ENCODE results near the gene CYLD. TPM values are rescaled to one million over a fixed set of nuclear protein-coding genes. Genes with fewer than 3 reads are reported as not detected.

The CYLD gene
- total and polyA plus RNA-seq, 2 of the 4 experiments (the other 2 are of a cell fraction), result 16.2 to 37.3 TPM

DNA sequence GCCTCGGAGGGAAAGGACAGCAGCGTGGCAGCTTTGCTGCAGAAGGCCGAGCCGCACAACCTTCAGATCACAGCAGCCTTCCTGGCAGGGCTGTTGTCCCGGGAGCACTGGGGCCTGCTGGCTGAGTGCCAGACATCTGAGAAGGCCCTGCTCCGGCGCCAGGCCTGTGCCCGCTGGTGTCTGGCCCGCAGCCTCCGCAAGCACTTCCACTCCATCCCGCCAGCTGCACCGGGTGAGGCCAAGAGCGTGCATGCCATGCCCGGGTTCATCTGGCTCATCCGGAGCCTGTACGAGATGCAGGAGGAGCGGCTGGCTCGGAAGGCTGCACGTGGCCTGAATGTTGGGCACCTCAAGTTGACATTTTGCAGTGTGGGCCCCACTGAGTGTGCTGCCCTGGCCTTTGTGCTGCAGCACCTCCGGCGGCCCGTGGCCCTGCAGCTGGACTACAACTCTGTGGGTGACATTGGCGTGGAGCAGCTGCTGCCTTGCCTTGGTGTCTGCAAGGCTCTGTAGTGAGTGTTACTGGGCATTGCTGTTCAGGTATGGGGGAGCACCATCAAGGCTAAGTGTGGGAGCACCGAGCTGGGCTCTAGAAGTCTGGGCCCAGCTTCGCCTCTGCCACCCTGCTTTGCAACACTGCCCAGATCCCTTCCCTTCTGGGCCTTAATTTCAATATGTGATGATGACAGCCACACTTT is 29.9 kb upstream of the CYLD start:
- no peak overlapping the region for H2BK5ac ChIP-seq (ENCODE audit: low read depth, low read length, poor library complexity, severe bottlenecking)
- dilution Hi-C loops (cut with HindIII; ENCODE audit: low sequenced_read_pairs, unreplicated experiment) (no loop called here), intact Hi-C loops (cut with micrococcal nuclease) (no loop called here), in situ Hi-C loops (cut with MboI; ENCODE audit: low sequenced_read_pairs) (no loop called here)
- H4K8ac ChIP-seq (ENCODE audit: low read depth in 2 of 2, low read length in 2 of 2), result no peak overlapping the region
- H3K9me1 ChIP-seq (ENCODE audit: insufficient read depth, low read length), result no peaks in the 10 kb centered on the region
- no peak overlapping the region for H4K91ac ChIP-seq (ENCODE audit: insufficient read depth, low read depth, low read length)
- H4K20me1 ChIP-seq (ENCODE audit: insufficient read depth, low read length), result no peaks in the 10 kb centered on the region
- no peak overlapping the region for H3K56ac ChIP-seq (ENCODE audit: extremely low read depth, insufficient read depth, low read length)
- no peaks in the 10 kb centered on the region for H3K79me1 ChIP-seq (ENCODE audit: low read depth in 1 of 2, low read length in 2 of 2)
- no peak overlapping the region for H3K4me3 ChIP-seq (ENCODE audit: insufficient read depth, low read depth, low read length)
- no peak for DNase-seq
- no peak overlapping the region for H4K5ac ChIP-seq (ENCODE audit: low read depth, low read length)
- 38% methylated on average over 13 of the region's 25 CpGs; no CpG with 5 or more reads in 1 of the 2 experiments for WGBS, 2 experiments (ENCODE audit: extremely low coverage in 2 of 2, insufficient read length in 1 of 2)
- H3K27me3 ChIP-seq (ENCODE audit: control insufficient read depth, insufficient read depth, low read length), result no peaks in the 10 kb centered on the region; the same call in none of the 2 replicates
- H2AFZ ChIP-seq (replicated peaks; ENCODE audit: low read length, poor library complexity), result peak overlapping the region; percentile 46
- H3K23ac ChIP-seq (ENCODE audit: low read depth, low read length), result no peak overlapping the region
- no peak overlapping the region for H2BK120ac ChIP-seq (ENCODE audit: low read depth, low read length)
- H3K14ac ChIP-seq (replicated peaks; ENCODE audit: low read depth, low read length), result no peak overlapping the region
- no TSS peak for BruUV-seq (replicated peaks)
- ATAC-seq (ENCODE audit: low read depth), result no peak
- no peaks in the 10 kb centered on the region for H3K9me3 ChIP-seq (ENCODE audit: control insufficient read depth, insufficient read depth, low read length)
- ChIA-PET POLR2A (ENCODE audit: unreplicated experiment) (no interaction called here), CTCF (interaction anchor here (0.5 kb wide), 1 partner anchor 17 kb away, joined by 5 read pairs; no protein-coding TSS in a partner anchor)
- no peak overlapping the region for H3K9ac ChIP-seq (ENCODE audit: low read depth, low read length)
- H3K4me1 ChIP-seq (ENCODE audit: control insufficient read depth, insufficient read depth, low read length), result no peaks in the 10 kb centered on the region
- H3K36me3 ChIP-seq (ENCODE audit: control insufficient read depth, insufficient read depth, low read length), result no peaks in the 10 kb centered on the region
- no peak overlapping the region for H2AK5ac ChIP-seq (ENCODE audit: low read depth, low read length)
- TF ChIP-seq SMC3 (IDR thresholded peaks at IDR 0.05; ENCODE audit: low read depth, low read length), result no peak
- TF ChIP-seq NFE2L2 (IDR thresholded peaks at IDR 0.05; ENCODE audit: low read depth, low read length), result no peak
- TF ChIP-seq, protein P1, sequence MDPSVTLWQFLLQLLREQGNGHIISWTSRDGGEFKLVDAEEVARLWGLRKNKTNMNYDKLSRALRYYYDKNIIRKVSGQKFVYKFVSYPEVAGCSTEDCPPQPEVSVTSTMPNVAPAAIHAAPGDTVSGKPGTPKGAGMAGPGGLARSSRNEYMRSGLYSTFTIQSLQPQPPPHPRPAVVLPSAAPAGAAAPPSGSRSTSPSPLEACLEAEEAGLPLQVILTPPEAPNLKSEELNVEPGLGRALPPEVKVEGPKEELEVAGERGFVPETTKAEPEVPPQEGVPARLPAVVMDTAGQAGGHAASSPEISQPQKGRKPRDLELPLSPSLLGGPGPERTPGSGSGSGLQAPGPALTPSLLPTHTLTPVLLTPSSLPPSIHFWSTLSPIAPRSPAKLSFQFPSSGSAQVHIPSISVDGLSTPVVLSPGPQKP (IDR thresholded peaks at IDR 0.05; ENCODE audit: borderline replicate concordance, low read depth, low read length), result no peak
- TF ChIP-seq POLR2A (IDR thresholded peaks at IDR 0.05; ENCODE audit: low read depth, low read length), result no peak
- no peak for TF ChIP-seq CEBPB (IDR thresholded peaks at IDR 0.05; ENCODE audit: low read depth, low read length)
- H2AK9ac ChIP-seq (replicated peaks; ENCODE audit: low read depth, low read length, poor library complexity), result no peak overlapping the region
- no peak overlapping the region for H3K4ac ChIP-seq (ENCODE audit: low read depth, low read length)
- no peak overlapping the region for H3K18ac ChIP-seq (ENCODE audit: low read depth, low read length)
- H2BK15ac ChIP-seq (ENCODE audit: low read depth, low read length), result no peak overlapping the region
- H3K27ac ChIP-seq (ENCODE audit: insufficient read depth, low read length), result no peak overlapping the region
- H2BK20ac ChIP-seq (ENCODE audit: low read depth, low read length), result no peak overlapping the region
- no peak overlapping the region for H3K4me2 ChIP-seq (ENCODE audit: low read depth, low read length)

Data from IMR-90 (cell line).